Measurements from ENCODE around the gene GATD1. TPM values are rescaled to one million over a fixed set of nuclear protein-coding genes. Genes with fewer than 3 reads are reported as not detected.

Gene GATD1
- total and polyA plus RNA-seq, 2 experiments from 2014 or later: 39.3 to 51.0 TPM

DNA sequence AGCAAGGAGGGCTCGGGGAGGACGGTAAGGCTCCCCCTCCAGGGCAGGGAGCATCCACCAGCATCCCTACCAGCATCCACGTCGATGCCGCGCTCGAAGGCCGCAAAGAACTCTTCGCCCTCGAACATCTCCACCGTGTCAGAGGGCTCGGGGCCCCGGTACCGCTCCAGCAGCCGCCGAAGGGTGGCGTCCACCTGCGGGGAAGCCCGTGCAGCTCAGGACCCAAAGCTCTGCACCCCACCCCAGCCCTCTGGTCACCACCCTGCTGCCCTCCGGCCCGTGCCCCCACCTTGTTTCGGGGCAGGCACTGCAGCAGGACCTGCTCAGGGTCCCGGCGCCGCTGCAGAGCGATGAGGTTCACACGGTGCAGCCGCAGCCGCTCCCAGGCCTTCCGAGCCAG is 23.2 kb upstream of the GATD1 start (continued):
- no peak for TF ChIP-seq JUNB (IDR thresholded peaks at IDR 0.05; ENCODE audit: unreplicated experiment)

DNA sequence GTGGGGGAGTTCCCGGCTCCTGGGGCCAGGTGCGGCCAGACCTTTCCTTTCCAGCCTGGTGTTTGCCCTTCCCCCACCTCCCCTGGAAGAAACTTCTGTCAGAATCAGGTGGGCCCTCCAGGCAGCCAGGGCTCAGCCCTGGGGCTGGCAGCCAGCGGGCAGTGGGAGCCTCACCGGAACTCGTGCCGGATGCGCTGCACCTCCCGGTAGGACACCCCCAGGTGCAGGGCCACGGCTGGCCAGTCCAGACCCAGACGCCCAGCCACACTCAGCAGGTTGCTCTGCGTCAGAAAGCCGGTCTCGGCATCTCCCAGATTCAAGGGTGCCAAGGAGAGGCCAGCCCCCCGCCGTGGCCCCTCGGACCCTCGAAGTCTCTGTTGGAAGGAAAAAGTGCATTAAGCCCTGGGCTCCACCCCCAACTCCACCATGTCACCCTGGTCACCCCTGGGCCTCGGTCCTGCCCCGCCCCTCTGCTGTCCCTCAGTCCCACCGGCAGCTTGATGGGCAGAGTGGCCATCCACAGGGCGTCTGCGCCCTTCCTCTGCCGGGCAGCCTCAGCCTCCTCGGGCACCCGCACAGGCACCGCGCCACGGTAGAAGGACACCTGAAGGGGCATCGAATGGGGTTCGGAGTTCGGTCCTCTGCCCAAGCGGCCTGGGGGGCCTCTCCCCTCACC is 22.5 kb upstream of the GATD1 start:
- Mint-ChIP-seq H3K36me3 (ENCODE audit: low read depth) (peaks cover 2% of the 10 kb centered on the region; the same call in 1 of the 3 replicates), H3K27me3 (ENCODE audit: insufficient read depth, low read depth, poor library complexity) (peaks cover 11% of the 10 kb centered on the region), H3K4me3 (no peak overlapping the region), H3K9me3 (no peaks in the 10 kb centered on the region), H3K4me1 (peaks cover 14% of the 10 kb centered on the region; the same call in 2 of the 3 replicates), H3K27ac (no peak overlapping the region)
- Histone ChIP-seq H3K36me3 (ENCODE audit: insufficient read depth) (no peaks in the 10 kb centered on the region), H3F3A (replicated peaks; ENCODE audit: low read depth) (peaks cover 14% of the 10 kb centered on the region; the same call in 1 of the 2 replicates), H3K27me3 (ENCODE audit: insufficient read depth) (no peaks in the 10 kb centered on the region), H3K4me2 (no peak overlapping the region), H3K79me2 (replicated peaks; ENCODE audit: insufficient read depth) (no peaks in the 10 kb centered on the region; the same call in 1 of the 2 replicates), H2AFZ (no peak overlapping the region), H3K27ac (ENCODE audit: low read depth) (no peak overlapping the region), H4K20me1 (replicated peaks; ENCODE audit: insufficient read depth) (no peaks in the 10 kb centered on the region), H3K9me2 (ENCODE audit: insufficient read depth) (no peaks in the 10 kb centered on the region), H3K4me1 (ENCODE audit: insufficient read depth) (peaks cover 15% of the 10 kb centered on the region; the same call in 1 of the 2 replicates), H3K4me3 (no peak overlapping the region)
- ATAC-seq (no peak), DNase-seq (ENCODE audit: low spot score) (no peak)
- no peak for TF ChIP-seq ZNF114 (CRISPR knock-in tag; IDR thresholded peaks at IDR 0.05)
- TF ChIP-seq CREB1 (CRISPR knock-in tag; IDR thresholded peaks at IDR 0.05; ENCODE audit: low read depth): no peak
- TF ChIP-seq ZNF331 (CRISPR knock-in tag; IDR thresholded peaks at IDR 0.05; ENCODE audit: low read depth): no peak
- TF ChIP-seq, protein P1, sequence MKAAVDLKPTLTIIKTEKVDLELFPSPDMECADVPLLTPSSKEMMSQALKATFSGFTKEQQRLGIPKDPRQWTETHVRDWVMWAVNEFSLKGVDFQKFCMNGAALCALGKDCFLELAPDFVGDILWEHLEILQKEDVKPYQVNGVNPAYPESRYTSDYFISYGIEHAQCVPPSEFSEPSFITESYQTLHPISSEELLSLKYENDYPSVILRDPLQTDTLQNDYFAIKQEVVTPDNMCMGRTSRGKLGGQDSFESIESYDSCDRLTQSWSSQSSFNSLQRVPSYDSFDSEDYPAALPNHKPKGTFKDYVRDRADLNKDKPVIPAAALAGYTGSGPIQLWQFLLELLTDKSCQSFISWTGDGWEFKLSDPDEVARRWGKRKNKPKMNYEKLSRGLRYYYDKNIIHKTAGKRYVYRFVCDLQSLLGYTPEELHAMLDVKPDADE (IDR thresholded peaks at IDR 0.05): no peak
- TF ChIP-seq, protein P2, sequence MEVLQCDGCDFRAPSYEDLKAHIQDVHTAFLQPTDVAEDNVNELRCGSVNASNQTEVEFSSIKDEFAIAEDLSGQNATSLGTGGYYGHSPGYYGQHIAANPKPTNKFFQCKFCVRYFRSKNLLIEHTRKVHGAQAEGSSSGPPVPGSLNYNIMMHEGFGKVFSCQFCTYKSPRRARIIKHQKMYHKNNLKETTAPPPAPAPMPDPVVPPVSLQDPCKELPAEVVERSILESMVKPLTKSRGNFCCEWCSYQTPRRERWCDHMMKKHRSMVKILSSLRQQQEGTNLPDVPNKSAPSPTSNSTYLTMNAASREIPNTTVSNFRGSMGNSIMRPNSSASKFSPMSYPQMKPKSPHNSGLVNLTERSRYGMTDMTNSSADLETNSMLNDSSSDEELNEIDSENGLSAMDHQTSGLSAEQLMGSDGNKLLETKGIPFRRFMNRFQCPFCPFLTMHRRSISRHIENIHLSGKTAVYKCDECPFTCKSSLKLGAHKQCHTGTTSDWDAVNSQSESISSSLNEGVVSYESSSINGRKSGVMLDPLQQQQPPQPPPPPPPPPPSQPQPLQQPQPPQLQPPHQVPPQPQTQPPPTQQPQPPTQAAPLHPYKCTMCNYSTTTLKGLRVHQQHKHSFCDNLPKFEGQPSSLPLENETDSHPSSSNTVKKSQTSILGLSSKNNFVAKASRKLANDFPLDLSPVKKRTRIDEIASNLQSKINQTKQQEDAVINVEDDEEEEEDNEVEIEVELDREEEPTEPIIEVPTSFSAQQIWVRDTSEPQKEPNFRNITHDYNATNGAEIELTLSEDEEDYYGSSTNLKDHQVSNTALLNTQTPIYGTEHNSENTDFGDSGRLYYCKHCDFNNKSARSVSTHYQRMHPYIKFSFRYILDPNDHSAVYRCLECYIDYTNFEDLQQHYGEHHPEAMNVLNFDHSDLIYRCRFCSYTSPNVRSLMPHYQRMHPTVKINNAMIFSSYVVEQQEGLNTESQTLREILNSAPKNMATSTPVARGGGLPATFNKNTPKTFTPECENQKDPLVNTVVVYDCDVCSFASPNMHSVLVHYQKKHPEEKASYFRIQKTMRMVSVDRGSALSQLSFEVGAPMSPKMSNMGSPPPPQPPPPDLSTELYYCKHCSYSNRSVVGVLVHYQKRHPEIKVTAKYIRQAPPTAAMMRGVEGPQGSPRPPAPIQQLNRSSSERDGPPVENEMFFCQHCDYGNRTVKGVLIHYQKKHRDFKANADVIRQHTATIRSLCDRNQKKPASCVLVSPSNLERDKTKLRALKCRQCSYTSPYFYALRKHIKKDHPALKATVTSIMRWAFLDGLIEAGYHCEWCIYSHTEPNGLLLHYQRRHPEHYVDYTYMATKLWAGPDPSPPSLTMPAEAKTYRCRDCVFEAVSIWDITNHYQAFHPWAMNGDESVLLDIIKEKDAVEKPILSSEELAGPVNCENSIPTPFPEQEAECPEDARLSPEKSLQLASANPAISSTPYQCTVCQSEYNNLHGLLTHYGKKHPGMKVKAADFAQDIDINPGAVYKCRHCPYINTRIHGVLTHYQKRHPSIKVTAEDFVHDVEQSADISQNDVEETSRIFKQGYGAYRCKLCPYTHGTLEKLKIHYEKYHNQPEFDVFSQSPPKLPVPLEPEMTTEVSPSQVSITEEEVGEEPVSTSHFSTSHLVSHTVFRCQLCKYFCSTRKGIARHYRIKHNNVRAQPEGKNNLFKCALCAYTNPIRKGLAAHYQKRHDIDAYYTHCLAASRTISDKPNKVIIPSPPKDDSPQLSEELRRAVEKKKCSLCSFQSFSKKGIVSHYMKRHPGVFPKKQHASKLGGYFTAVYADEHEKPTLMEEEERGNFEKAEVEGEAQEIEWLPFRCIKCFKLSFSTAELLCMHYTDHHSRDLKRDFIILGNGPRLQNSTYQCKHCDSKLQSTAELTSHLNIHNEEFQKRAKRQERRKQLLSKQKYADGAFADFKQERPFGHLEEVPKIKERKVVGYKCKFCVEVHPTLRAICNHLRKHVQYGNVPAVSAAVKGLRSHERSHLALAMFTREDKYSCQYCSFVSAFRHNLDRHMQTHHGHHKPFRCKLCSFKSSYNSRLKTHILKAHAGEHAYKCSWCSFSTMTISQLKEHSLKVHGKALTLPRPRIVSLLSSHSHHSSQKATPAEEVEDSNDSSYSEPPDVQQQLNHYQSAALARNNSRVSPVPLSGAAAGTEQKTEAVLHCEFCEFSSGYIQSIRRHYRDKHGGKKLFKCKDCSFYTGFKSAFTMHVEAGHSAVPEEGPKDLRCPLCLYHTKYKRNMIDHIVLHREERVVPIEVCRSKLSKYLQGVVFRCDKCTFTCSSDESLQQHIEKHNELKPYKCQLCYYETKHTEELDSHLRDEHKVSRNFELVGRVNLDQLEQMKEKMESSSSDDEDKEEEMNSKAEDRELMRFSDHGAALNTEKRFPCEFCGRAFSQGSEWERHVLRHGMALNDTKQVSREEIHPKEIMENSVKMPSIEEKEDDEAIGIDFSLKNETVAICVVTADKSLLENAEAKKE (CRISPR knock-in tag; IDR thresholded peaks at IDR 0.05): no peak
- TF ChIP-seq STAT1 (IDR thresholded peaks at IDR 0.05; ENCODE audit: unreplicated experiment): no peak
- TF ChIP-seq POLR2AphosphoS5 (IDR thresholded peaks at IDR 0.05; ENCODE audit: low read depth): no peak

All from GM23338 (cell line).